OCI-LY1 (cell line): ENCODE results near the gene ASB16.
"Not testable (repeated sequence)": the region's sequence is repeated elsewhere in the genome, so short reads cannot be mapped to it uniquely, and the experiment has no call there.

Experiments
- H2AFZ ChIP-seq: fragments of 200-600 bp; sonication (generic), shearing (Covaris generic); 2 replicates; pipeline ENCODE4 v1.6.0; 2014; ENCODE audit warnings: antibody characterized with exemption, mild to moderate bottlenecking, low read length
- H3F3A ChIP-seq: fragments of 200-600 bp; sonication (generic), shearing (Covaris generic); 2 replicates; pipeline ENCODE4 v1.6.0; 2014; ENCODE audit warnings: mild to moderate bottlenecking, antibody characterized with exemption, low read length, moderate library complexity; ENCODE audit not compliant: insufficient read depth
- H3K27ac ChIP-seq: fragments of 200-600 bp; sonication (generic); 2 replicates; pipeline ENCODE4 v1.5.1; 2014; ENCODE audit warnings: low read length, mixed run types, mild to moderate bottlenecking, low read depth; ENCODE audit not compliant: poor library complexity, severe bottlenecking
- H3K27me3 ChIP-seq: fragments of 200-600 bp; sonication (generic); 2 replicates; pipeline ENCODE4 v1.6.0; 2014; ENCODE audit warnings: antibody characterized with exemption, mild to moderate bottlenecking, low read length, moderate library complexity; ENCODE audit not compliant: insufficient read depth
- H3K36me3 ChIP-seq: fragments of 200-600 bp; sonication (generic); 2 replicates; pipeline ENCODE4 v1.6.1; 2014; ENCODE audit warnings: mild to moderate bottlenecking, antibody characterized with exemption, low read length, moderate library complexity, mixed read lengths; ENCODE audit not compliant: insufficient read depth
- H3K4me1 ChIP-seq: fragments of 200-600 bp; sonication (generic); 2 replicates; pipeline ENCODE4 v1.5.1; 2014; ENCODE audit warnings: mild to moderate bottlenecking, low read length, moderate library complexity; ENCODE audit not compliant: insufficient read depth, severe bottlenecking
- H3K4me2 ChIP-seq: fragments of 200-600 bp; sonication (generic), shearing (Covaris generic); 2 replicates; pipeline ENCODE4 v1.6.1; 2014; ENCODE audit warnings: low read length
- H3K4me3 ChIP-seq: fragments of 200-600 bp; sonication (generic); 2 replicates; pipeline ENCODE4 v1.5.1; 2014; ENCODE audit warnings: low read length, low read depth, mild to moderate bottlenecking, mixed read lengths; ENCODE audit not compliant: poor library complexity, severe bottlenecking
- H3K79me2 ChIP-seq: fragments of 200-600 bp; shearing (Covaris generic); 2 replicates; pipeline ENCODE4 v1.6.1; 2016; ENCODE audit warnings: mixed run types, low read length, mixed read lengths; ENCODE audit not compliant: insufficient read depth
- H3K9ac ChIP-seq: fragments of 200-600 bp; sonication (generic), shearing (Covaris generic); 2 replicates; pipeline ENCODE4 v1.6.1; 2014; ENCODE audit warnings: mild to moderate bottlenecking, low read length, mixed read lengths
- H3K9me2 ChIP-seq: fragments of 200-600 bp; sonication (generic), shearing (Covaris generic); 2 replicates; pipeline ENCODE4 v1.6.1; 2014; ENCODE audit warnings: low read depth, mild to moderate bottlenecking, low read length, mixed read lengths
- H3K9me3 ChIP-seq: fragments of 200-600 bp; shearing (Covaris generic); 2 replicates; pipeline ENCODE4 v1.6.1; 2014; ENCODE audit warnings: low read length, mixed read lengths
- H4K20me1 ChIP-seq: fragments of 200-600 bp; sonication (generic), shearing (Covaris generic); 2 replicates; pipeline ENCODE4 v1.6.0; 2016; ENCODE audit warnings: mild to moderate bottlenecking, low read length; ENCODE audit not compliant: insufficient read depth
- EZH2 ChIP-seq: fragments of 200-600 bp; sonication (generic), shearing (Covaris generic); IDR thresholded peaks from 2 replicates; pipeline ENCODE4 v1.8.0; 2017; ENCODE audit warnings: borderline replicate concordance, mixed run types, mild to moderate bottlenecking, antibody characterized with exemption, low read length, moderate library complexity, mixed read lengths
- TF ChIP-seq, protein P1 (sequence below): fragments of 200-600 bp; sonication (generic), shearing (Covaris generic); IDR thresholded peaks from 2 replicates; pipeline ENCODE4 v1.5.1; 2017; ENCODE audit warnings: mild to moderate bottlenecking, antibody characterized with exemption, low read length, moderate library complexity, mixed read lengths

The ASB16 gene

DNA sequence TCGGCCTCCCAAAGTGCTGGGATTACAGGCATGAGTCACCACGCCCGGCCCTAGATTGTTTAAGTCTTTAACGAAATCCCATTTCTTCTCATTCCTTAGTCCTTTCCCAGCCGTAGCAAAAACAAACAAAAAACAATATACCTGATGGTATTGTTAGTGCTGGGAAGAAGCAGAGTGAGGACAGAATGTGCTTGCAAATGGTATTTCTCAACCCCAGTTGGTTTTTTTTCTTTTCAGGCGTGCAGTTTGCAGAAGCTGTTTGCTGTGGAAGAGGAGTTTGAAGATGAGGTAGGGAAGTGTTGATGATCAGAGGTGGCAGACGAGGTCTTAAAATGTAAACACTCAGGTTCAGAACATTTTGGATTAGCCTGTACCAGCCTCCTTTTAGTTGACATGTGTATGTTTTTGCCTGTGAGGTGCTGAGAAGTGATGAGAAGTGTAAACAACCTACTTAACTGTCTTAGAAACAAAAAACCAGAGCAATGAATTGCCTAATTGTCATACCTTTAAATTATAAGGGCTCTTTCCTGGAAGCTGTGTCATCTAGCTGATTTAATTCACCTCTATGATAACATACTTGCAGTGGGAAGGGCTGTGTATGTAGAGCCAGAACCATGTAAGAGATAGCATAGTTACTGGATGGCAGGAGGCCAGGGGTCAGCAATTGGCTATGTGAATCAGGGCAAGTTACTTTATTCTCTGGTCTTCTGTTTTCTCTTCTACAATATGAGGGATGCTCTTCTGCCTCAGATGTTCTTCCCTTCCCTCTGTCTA is 25.4 kb upstream of the ASB16 start:
- Histone ChIP-seq H3K9me2 (no peaks in the 10 kb centered on the region), H3K27ac (no peak overlapping the region), H3K4me3 (no peak overlapping the region), H2AFZ (no peak overlapping the region), H3F3A (no peaks in the 10 kb centered on the region), H3K9ac (no peak overlapping the region), H3K36me3 (peaks cover 35% of the 10 kb centered on the region), H3K4me1 (peaks cover 16% of the 10 kb centered on the region), H3K4me2 (no peak overlapping the region), H3K9me3 (no peaks in the 10 kb centered on the region), H4K20me1 (no peaks in the 10 kb centered on the region), H3K79me2 (no peaks in the 10 kb centered on the region), H3K27me3 (no peaks in the 10 kb centered on the region)
- no peak for TF ChIP-seq EZH2
- TF ChIP-seq, protein P1, sequence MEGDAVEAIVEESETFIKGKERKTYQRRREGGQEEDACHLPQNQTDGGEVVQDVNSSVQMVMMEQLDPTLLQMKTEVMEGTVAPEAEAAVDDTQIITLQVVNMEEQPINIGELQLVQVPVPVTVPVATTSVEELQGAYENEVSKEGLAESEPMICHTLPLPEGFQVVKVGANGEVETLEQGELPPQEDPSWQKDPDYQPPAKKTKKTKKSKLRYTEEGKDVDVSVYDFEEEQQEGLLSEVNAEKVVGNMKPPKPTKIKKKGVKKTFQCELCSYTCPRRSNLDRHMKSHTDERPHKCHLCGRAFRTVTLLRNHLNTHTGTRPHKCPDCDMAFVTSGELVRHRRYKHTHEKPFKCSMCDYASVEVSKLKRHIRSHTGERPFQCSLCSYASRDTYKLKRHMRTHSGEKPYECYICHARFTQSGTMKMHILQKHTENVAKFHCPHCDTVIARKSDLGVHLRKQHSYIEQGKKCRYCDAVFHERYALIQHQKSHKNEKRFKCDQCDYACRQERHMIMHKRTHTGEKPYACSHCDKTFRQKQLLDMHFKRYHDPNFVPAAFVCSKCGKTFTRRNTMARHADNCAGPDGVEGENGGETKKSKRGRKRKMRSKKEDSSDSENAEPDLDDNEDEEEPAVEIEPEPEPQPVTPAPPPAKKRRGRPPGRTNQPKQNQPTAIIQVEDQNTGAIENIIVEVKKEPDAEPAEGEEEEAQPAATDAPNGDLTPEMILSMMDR: no peak

DNA sequence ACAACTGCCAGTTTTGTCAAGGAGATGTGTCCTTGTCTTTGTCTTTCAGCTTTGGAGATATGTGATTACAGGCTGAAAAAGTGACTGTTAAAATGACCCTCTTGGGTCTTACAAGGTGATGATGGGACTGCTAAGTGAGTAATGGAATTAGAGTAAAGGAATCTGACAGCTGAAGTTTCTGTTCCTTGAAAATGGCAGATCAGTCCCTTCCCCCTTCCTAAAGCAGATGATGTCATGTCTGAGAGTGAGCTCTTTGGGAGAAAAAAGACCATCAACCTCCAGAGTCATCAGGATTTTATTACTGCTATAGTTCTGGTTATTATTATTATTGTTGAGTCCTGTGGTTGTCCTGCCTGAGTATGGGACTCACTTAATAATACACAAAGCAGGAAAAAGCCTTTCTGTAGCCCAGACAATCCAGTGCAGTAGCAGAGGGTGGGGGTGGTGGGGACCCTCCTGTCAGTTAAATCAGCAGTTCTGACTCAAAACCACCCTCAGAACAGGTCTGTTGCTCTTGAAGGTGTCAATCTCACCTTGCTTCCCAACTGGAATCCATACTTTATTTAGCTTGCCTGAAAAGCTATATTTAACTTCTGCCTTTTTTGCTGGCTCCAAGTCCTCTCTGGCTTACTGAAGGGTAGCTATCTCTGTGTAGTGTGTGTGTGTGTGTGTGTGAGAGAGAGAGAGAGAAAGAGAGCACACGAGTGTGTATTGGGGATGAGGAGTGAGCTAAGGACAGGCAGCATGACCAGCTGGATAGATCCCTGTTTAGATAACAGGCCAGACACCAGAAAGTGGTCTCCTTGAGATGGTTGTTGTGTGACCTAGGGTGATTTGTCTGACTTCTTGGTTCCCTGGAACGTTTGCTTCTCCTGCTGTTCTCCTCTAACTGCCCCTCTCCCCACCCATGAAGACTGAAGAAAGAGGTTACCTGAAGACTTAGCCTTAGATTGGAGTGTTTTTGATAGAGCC is 23.8 kb upstream of the ASB16 start:
- Histone ChIP-seq H3K27me3 (no peaks in the 10 kb centered on the region), H3F3A (no peaks in the 10 kb centered on the region), H3K9me2 (no peaks in the 10 kb centered on the region), H3K4me2 (no peak overlapping the region), H3K4me3 (no peak overlapping the region), H2AFZ (no peak overlapping the region), H3K4me1 (peaks cover 10% of the 10 kb centered on the region), H3K9ac (no peak overlapping the region), H3K9me3 (no peaks in the 10 kb centered on the region), H4K20me1 (no peaks in the 10 kb centered on the region), H3K27ac (no peak overlapping the region), H3K79me2 (no peaks in the 10 kb centered on the region; the same call in 1 of the 2 replicates), H3K36me3 (peaks cover 39% of the 10 kb centered on the region)
- TF ChIP-seq, protein P1: no peak
- TF ChIP-seq EZH2: no peak

DNA sequence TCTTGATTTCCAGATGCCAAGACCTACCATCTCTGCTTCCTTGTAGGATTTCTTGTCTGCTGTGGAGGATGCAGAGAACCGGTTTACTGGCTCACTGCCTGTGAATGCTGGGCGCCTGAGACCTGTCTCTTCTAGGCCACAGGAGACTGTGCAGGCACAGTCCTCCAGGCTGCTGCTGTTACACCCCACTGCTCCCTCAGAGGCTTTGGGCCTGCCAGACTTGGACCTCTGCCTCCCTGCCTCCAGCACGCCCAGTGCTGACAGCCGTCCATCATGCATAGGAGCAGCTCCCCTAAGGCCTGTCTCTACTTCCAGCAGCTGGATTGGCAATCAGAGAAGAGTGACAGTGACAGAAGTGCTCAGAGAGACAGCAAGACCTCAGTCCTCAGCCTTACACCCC is 22.7 kb upstream of the ASB16 start:
- no peak overlapping the region for H3K27ac ChIP-seq
- no peaks in the 10 kb centered on the region for H4K20me1 ChIP-seq
- H3K9me2 ChIP-seq: no peaks in the 10 kb centered on the region
- TF ChIP-seq, protein P1: no peak
- TF ChIP-seq EZH2: no peak
- H3K4me1 ChIP-seq: peaks cover 4% of the 10 kb centered on the region
- no peak overlapping the region for H3K4me3 ChIP-seq
- no peaks in the 10 kb centered on the region; the same call in 1 of the 2 replicates for H3K79me2 ChIP-seq
- H3F3A ChIP-seq: no peaks in the 10 kb centered on the region
- H2AFZ ChIP-seq: no peak overlapping the region
- no peaks in the 10 kb centered on the region for H3K9me3 ChIP-seq
- H3K27me3 ChIP-seq: no peaks in the 10 kb centered on the region
- H3K4me2 ChIP-seq: no peak overlapping the region
- no peak overlapping the region for H3K9ac ChIP-seq
- H3K36me3 ChIP-seq: peaks cover 45% of the 10 kb centered on the region

DNA sequence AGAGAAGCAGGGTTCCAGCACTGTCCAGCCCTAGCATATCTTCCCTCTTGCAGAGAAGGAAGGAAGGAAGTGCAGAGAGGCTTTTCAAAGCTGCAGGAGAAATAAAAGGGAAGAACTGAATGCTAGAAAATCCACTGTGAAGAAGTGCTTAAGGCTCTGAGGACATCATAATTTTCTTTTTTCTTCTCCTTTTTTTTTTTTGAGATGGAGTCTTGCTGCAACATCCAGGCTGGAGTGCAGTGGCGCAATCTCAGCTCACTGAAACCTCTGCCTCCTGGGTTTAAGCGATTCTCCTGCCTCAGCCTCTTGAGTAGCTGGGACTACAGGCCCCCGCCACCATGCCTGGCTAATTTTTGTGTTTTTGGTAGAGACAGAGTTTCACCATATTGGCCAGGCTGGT is 21.4 kb upstream of the ASB16 start:
- H3K36me3 ChIP-seq: peaks cover 48% of the 10 kb centered on the region
- not testable (repeated sequence) for H3K4me1 ChIP-seq, H3K9ac ChIP-seq, H3K27ac ChIP-seq, H3K27me3 ChIP-seq, H3K9me3 ChIP-seq, H3F3A ChIP-seq, H3K79me2 ChIP-seq, H3K9me2 ChIP-seq, H3K4me3 ChIP-seq, H4K20me1 ChIP-seq, H2AFZ ChIP-seq, H3K4me2 ChIP-seq
